GM10266 (cell line): ENCODE data around the gene ATP2A1.

Source experiments
- DNase-seq: peaks from one replicate; pipeline ENCODE4 v3.0.0; 2012; ENCODE audit errors: extremely low spot score
- TF ChIP-seq, protein P1 (sequence below): IDR thresholded peaks from 2 replicates; pipeline ENCODE4 v1.5.1; 2012; ENCODE audit warnings: mild to moderate bottlenecking, low read depth; ENCODE audit not compliant: control insufficient read depth, insufficient read depth; ENCODE audit errors: missing control alignments

Gene ATP2A1

DNA sequence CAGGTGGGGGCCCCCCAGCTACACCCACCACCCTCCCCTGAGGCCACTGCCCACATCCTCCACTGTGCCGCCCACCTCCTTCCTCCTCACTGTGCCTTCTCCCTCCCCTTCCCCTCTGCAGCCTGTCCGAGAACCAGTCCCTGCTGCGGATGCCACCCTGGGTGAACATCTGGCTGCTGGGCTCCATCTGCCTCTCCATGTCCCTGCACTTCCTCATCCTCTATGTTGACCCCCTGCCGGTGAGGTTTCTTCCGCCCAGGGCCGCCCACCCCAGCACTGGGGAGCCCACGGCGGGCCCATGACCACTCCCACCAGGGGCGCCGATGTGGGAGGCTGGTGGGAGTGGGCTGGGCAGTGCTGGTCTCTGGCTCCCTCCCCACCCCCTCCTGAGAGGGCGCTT, 24.6 kb downstream of the ATP2A1 start:
- TF ChIP-seq, protein P1, sequence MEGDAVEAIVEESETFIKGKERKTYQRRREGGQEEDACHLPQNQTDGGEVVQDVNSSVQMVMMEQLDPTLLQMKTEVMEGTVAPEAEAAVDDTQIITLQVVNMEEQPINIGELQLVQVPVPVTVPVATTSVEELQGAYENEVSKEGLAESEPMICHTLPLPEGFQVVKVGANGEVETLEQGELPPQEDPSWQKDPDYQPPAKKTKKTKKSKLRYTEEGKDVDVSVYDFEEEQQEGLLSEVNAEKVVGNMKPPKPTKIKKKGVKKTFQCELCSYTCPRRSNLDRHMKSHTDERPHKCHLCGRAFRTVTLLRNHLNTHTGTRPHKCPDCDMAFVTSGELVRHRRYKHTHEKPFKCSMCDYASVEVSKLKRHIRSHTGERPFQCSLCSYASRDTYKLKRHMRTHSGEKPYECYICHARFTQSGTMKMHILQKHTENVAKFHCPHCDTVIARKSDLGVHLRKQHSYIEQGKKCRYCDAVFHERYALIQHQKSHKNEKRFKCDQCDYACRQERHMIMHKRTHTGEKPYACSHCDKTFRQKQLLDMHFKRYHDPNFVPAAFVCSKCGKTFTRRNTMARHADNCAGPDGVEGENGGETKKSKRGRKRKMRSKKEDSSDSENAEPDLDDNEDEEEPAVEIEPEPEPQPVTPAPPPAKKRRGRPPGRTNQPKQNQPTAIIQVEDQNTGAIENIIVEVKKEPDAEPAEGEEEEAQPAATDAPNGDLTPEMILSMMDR: no peak
- no peak for DNase-seq

DNA sequence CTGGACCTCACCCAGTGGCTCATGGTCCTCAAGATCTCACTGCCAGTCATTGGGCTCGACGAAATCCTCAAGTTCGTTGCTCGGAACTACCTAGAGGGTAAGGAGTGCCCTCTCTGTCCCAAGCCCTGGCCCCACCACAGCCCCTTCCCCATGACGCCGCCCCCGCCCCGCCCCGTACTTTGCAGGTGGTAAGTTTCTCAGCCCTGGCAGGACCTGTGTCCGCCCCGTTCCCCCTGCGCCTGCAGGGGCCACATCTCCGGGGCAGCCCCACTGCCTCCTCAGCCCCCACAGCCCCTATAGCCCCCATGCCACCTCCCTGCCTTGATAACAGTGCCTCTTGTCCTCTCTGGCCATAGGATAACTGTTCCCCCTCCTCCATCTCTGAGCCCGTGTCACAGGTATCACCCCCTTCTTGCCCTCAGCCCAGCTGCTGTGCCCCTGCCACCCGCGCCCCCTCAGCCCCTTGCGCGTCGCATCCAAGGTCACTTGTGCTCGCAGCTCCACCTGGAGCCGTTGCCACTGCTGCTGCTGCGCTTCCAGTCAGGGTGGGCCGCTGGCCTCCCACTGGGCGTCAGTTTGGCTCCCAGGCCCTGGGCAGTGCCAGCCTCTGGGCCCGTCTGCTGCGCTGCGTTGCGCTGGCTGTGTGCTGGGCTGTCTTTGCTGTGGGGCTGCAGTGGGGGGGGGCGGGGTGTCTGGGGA, 25.2 kb downstream of the ATP2A1 start:
- DNase-seq: no peak
- TF ChIP-seq, protein P1: no peak

DNA sequence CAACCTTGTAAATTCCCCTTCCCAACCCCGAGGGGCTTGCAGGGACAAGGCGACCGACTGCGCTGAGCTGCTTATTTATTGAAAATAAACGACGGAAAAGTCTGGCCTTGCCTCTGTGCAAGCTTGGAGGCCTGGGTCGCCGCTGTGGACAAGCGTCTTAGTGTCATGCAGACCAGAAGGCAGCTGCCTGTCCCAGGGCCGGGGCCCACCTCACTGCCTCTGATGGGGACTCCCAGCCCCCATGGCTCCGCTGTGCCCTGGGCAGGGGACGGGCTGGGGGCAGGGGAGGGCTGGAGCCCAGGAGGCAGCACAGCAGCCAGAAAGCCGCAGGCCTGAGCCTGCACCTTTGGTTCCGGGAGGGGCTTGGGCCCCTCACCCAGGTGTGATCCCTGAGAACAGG, 26.1 kb downstream of the ATP2A1 start:
- TF ChIP-seq, protein P1: no peak
- DNase-seq: no peak

DNA sequence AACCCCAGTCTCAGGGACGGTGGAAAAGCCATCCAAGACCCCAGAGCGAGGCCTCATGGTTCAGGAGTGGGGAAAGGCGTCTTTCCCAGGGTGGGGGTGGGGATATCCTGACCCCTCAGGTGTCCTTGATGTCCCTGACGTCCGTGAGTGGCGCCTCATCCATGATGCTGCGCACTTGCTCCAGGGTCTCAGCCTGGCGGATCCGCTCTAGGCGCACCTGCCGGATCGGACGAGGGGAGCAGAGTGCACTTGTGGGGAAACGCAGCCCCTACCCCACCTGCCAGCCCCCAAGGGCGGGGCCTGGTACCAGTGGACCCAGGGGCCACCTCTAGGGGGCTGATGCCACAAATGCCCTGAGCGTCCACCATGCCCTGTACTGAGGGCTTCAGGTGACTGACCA, 26.5 kb downstream of the ATP2A1 start:
- DNase-seq: no peak
- TF ChIP-seq, protein P1: no peak

DNA sequence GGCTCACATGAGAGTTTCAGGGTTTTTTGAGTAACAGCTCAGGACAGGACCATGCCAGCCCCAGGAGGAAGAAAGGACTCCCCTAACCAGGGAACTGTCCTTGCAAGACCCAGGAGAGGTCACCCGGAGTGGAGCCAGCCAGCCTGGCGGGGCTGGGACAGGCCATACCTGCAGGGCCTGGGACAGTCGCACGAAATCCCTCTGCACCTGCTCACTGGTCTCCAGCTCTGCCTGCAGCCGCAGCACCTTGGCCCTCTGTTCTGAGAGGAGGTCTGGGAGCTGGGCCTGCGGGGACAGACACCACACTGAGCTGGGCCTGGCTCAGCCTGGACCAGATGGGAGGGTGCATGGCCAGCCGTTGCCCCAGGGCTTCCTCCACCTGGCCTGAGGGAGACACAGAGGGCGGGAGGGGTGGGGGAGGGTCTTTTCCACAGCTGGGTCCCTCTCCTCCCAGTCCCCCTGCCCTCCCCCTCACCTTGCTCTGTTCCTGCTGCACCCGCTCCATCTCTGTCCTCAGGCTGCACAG, 27.0 kb downstream of the ATP2A1 start:
- DNase-seq: no peak
- TF ChIP-seq, protein P1: no peak

DNA sequence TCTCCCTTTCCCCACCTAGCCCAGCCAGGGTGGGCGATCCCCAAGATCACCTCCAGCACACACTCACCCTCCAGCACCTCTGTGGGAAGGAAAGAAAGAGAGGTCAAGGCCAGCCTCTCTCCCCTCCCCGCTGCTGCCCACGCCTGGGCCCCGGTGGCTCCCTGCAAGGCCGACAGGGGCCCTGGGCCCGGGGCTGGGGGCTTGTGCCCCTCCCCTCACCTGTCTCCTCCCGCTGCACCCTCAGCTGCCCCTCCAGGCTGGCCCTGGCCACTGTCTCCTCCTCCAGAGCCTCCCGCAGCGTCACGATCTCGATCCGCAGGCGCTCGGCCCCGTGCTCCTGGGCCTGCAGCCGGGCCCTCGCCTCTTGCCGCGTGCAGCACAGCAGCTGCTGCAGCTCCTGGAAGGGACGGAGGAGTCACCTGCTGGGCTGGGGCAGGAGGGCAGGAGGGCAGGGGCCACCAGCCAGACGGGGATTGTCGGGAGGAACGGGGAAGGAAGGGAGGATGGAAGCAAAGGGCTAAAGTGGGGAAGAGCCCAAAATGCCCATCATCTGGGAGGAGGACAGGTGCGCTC, 27.6 kb downstream of the ATP2A1 start:
- TF ChIP-seq, protein P1: no peak
- DNase-seq: no peak
